KMS-11 (cell line): Measurements from ENCODE around the gene SYNE1.

Experiments used
- H2AFZ ChIP-seq: fragments of 200-600 bp; sonication (generic); 2 replicates; pipeline ENCODE4 v1.6.1; 2016; ENCODE audit warnings: antibody characterized with exemption, mixed run types, low read depth
- H3K27ac ChIP-seq: fragments of 200-600 bp; sonication (generic); 2 replicates; pipeline ENCODE4 v1.6.1; 2016; ENCODE audit warnings: mild to moderate bottlenecking, mixed run types
- H3K27me3 ChIP-seq: fragments of 200-600 bp; sonication (generic); 2 replicates; pipeline ENCODE4 v1.6.1; 2017; ENCODE audit warnings: mild to moderate bottlenecking, low read depth, mixed run types, moderate library complexity; ENCODE audit not compliant: insufficient read depth
- H3K36me3 ChIP-seq: fragments of 200-600 bp; sonication (generic); 2 replicates; pipeline ENCODE4 v1.6.1; 2017; ENCODE audit warnings: mild to moderate bottlenecking, mixed run types; ENCODE audit not compliant: insufficient read depth
- H3K4me1 ChIP-seq: fragments of 200-600 bp; sonication (generic); 2 replicates; pipeline ENCODE4 v1.6.1; 2016; ENCODE audit warnings: mild to moderate bottlenecking, low read depth, mixed run types; ENCODE audit not compliant: poor library complexity, severe bottlenecking
- H3K4me2 ChIP-seq: fragments of 200-600 bp; sonication (generic); 2 replicates; pipeline ENCODE4 v1.7.0; 2016; ENCODE audit warnings: mild to moderate bottlenecking, mixed run types
- H3K4me3 ChIP-seq: fragments of 200-600 bp; sonication (generic); IDR thresholded peaks from 2 replicates; pipeline ENCODE4 v1.6.1; 2017; ENCODE audit warnings: low read depth, low read length, mixed read lengths; ENCODE audit not compliant: insufficient read depth
- H3K79me2 ChIP-seq: fragments of 200-600 bp; sonication (generic); 2 replicates; pipeline ENCODE4 v1.6.1; 2016; ENCODE audit warnings: low read depth, mixed run types; ENCODE audit not compliant: insufficient read depth
- H3K9ac ChIP-seq: fragments of 200-600 bp; sonication (generic); 2 replicates; pipeline ENCODE4 v1.6.1; 2016; ENCODE audit warnings: mild to moderate bottlenecking, mixed run types
- H4K20me1 ChIP-seq: fragments of 200-600 bp; sonication (generic); 2 replicates; pipeline ENCODE4 v1.6.1; 2016; ENCODE audit warnings: mild to moderate bottlenecking, mixed run types; ENCODE audit not compliant: insufficient read depth
- CTCF ChIP-seq: fragments of 200-600 bp; sonication (generic); conservative IDR thresholded peaks from 2 replicates; pipeline ENCODE4 v1.6.1; 2017; ENCODE audit warnings: low read depth, mild to moderate bottlenecking, antibody characterized with exemption, low read length, moderate library complexity, mixed read lengths

SYNE1 gene

GRCh38 chr6:152136449-152136825 is 500.7 kb downstream of the SYNE1 start:
- H3K4me1 ChIP-seq = no peaks in the 10 kb centered on the region
- no peaks in the 10 kb centered on the region for H4K20me1 ChIP-seq
- H3K27ac ChIP-seq = no peak overlapping the region
- TF ChIP-seq CTCF = no peak
- no peak overlapping the region for H2AFZ ChIP-seq
- H3K79me2 ChIP-seq = no peaks in the 10 kb centered on the region
- H3K4me3 ChIP-seq = no peak overlapping the region
- no peak overlapping the region for H3K9ac ChIP-seq
- no peaks in the 10 kb centered on the region for H3K36me3 ChIP-seq
- H3K27me3 ChIP-seq = no peaks in the 10 kb centered on the region
- no peak overlapping the region for H3K4me2 ChIP-seq

- Histone ChIP-seq H4K20me1 (no peaks in the 10 kb centered on the region), H3K4me3 (no peak overlapping the region), H3K4me1 (no peaks in the 10 kb centered on the region), H3K27ac (no peak overlapping the region), H2AFZ (no peak overlapping the region), H3K36me3 (no peaks in the 10 kb centered on the region), H3K79me2 (no peaks in the 10 kb centered on the region), H3K4me2 (no peak overlapping the region), H3K27me3 (no peaks in the 10 kb centered on the region), H3K9ac (no peak overlapping the region)
- no peak for TF ChIP-seq CTCF
Observed at GRCh38 chr6:152135755-152136448, 501.3 kb downstream of the SYNE1 start.

GRCh38 chr6:152130441-152130840 is 506.7 kb downstream of the SYNE1 start:
- H3K79me2 ChIP-seq = no peaks in the 10 kb centered on the region
- no peaks in the 10 kb centered on the region for H3K4me1 ChIP-seq
- H3K27ac ChIP-seq = no peak overlapping the region
- H4K20me1 ChIP-seq = no peaks in the 10 kb centered on the region
- H3K4me3 ChIP-seq = no peak overlapping the region
- no peak overlapping the region for H3K9ac ChIP-seq
- no peaks in the 10 kb centered on the region for H3K27me3 ChIP-seq
- no peak overlapping the region for H2AFZ ChIP-seq
- no peaks in the 10 kb centered on the region for H3K36me3 ChIP-seq
- no peak overlapping the region for H3K4me2 ChIP-seq
- TF ChIP-seq CTCF = no peak

- no peaks in the 10 kb centered on the region for H3K79me2 ChIP-seq
- H3K9ac ChIP-seq = no peak overlapping the region
- TF ChIP-seq CTCF = no peak
- H3K27me3 ChIP-seq = no peaks in the 10 kb centered on the region
- H3K36me3 ChIP-seq = no peaks in the 10 kb centered on the region
- H3K4me2 ChIP-seq = no peak overlapping the region
- no peaks in the 10 kb centered on the region for H4K20me1 ChIP-seq
- H3K4me3 ChIP-seq = no peak overlapping the region
- H3K4me1 ChIP-seq = no peaks in the 10 kb centered on the region
- no peak overlapping the region for H2AFZ ChIP-seq
- H3K27ac ChIP-seq = no peak overlapping the region
Observed at GRCh38 chr6:152129691-152130151, 507.4 kb downstream of the SYNE1 start.
